ENCODE results near the gene OCA2.
A peak's percentile ranks its signal among the peaks of the same experiment; 100 is the strongest.

The OCA2 gene

DNA sequence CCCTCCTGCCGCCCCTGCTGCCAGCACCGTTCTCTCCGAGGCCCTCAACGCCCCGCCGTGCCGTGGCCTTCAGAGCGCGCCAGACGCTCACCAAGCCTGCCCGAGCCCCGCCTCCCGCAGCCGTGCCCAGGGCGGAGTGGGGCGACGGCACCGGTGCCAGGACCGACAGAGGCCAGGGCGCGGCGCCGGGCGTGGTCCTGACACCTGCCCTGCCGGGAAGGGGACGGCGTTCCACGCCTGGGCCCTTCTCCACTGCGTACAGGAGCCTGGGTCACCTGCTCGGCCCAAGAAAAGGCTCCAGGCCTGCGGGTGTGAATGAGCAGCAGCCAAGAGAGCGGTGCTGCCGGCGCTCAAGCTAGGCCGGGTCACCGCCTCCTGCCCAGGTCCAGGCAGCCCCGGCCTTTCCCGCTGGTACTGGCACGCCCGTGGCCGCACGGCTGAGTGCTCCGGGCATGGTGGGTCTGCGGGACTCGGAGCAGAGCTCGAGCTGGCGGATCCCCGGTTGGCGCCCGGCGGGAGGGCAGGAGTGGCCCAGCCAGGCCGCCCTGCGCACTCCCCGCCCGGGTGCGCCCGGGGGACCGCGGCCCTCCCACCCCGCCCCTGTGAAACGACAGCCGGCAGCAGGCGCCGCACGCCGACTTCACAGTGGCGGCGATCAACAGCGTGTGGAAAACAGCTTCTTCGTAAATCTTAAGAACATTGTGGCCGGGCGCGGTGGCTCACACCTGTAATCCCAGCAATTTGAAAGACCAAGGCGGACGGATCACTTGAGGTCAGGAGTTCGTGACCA lies 4.2 kb downstream of the OCA2 start:
- TF ChIP-seq, protein P1, sequence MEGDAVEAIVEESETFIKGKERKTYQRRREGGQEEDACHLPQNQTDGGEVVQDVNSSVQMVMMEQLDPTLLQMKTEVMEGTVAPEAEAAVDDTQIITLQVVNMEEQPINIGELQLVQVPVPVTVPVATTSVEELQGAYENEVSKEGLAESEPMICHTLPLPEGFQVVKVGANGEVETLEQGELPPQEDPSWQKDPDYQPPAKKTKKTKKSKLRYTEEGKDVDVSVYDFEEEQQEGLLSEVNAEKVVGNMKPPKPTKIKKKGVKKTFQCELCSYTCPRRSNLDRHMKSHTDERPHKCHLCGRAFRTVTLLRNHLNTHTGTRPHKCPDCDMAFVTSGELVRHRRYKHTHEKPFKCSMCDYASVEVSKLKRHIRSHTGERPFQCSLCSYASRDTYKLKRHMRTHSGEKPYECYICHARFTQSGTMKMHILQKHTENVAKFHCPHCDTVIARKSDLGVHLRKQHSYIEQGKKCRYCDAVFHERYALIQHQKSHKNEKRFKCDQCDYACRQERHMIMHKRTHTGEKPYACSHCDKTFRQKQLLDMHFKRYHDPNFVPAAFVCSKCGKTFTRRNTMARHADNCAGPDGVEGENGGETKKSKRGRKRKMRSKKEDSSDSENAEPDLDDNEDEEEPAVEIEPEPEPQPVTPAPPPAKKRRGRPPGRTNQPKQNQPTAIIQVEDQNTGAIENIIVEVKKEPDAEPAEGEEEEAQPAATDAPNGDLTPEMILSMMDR (IDR thresholded peaks at IDR 0.05; ENCODE audit: low read depth, low read length) = no peak
- DNase-seq (ENCODE audit: extremely low read depth, low read depth) = no peak

DNA sequence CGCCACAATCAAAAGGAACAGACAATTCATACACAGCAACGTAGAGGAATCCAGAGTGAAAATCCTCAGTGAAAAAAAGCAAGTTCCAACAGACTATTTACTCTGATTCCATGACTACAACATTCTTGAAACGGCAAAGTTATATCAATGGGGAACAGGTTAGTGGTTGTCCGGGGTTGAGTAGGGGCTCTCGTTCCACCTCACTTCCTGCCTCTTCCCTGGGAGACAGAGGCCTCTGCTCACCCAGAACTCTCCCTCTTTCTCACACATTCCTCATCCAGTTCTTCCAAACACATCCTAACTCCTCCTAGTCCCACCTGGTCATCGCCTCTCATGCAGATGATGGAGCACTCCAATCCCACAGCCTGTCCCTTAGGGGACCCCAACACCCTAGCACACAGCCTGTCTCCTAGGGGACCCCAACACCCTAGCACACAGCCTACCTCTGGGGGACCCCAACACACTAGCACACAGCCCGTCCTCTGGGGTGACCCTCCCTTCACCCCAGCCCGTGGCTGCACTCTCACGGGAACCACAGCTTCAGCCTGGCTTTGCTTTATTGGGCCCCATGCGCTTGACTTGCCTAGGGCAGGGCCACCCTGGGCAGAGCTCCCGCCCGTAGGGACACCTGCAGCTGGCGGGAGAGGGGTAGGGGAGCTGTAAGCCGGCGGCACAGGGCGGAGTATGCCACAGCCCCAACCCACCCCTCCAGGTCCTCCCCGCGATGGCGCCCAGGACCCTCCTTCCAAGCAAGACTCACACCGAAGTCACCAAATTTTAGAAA lies 5.2 kb downstream of the OCA2 start:
- no peak for DNase-seq (ENCODE audit: extremely low read depth, low read depth)
- TF ChIP-seq, protein P1 (IDR thresholded peaks at IDR 0.05; ENCODE audit: low read depth, low read length) = no peak

DNA sequence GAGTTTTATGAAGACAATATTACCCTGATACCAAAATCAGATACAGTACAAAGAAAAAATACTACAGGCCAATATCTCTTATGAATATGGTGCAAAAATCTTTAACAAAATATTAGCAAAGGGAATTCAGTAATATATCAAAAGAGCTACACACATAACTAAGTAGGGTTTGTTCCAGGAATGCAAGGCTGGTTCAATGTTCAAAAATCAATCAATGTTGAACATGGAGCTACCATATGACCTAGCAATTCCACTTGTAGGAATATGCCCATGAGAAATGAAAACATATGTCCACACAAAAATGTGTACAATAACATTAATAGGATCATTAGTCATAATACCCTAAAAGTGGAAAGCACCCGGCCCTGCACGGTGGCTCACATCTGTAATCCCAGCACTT lies 7.8 kb downstream of the OCA2 start:
- TF ChIP-seq, protein P1 (IDR thresholded peaks at IDR 0.05; ENCODE audit: low read depth, low read length) = no peak
- DNase-seq (ENCODE audit: extremely low read depth, low read depth) = no peak

DNA sequence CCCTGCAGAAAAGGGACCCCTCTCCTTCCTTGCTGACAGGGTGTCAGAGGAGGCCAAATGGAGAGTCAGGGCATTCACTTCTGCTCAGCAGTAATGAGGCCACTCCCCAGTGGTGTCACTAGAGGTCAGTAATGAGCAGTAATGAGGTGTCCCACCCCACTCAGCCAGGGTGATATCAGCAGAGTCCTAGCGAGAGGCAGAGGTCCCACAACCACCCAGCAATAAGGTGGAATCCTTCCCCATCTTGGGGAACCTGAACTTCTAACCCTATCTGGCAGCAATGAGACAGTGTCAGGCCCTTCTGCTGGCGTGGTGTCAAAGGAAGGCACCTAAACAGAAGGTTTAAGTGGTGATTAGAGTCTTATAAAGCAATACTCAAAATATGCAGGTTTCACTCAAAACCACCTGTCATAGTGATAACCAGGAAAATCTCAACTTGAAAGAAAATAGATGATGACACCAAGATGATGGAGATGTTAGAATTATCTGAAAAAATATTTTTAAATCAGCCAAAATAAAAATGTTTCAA lies 12.9 kb downstream of the OCA2 start:
- no peak for DNase-seq (ENCODE audit: extremely low read depth, low read depth)
- TF ChIP-seq, protein P1 (IDR thresholded peaks at IDR 0.05; ENCODE audit: low read depth, low read length) = peak; percentile 83

DNA sequence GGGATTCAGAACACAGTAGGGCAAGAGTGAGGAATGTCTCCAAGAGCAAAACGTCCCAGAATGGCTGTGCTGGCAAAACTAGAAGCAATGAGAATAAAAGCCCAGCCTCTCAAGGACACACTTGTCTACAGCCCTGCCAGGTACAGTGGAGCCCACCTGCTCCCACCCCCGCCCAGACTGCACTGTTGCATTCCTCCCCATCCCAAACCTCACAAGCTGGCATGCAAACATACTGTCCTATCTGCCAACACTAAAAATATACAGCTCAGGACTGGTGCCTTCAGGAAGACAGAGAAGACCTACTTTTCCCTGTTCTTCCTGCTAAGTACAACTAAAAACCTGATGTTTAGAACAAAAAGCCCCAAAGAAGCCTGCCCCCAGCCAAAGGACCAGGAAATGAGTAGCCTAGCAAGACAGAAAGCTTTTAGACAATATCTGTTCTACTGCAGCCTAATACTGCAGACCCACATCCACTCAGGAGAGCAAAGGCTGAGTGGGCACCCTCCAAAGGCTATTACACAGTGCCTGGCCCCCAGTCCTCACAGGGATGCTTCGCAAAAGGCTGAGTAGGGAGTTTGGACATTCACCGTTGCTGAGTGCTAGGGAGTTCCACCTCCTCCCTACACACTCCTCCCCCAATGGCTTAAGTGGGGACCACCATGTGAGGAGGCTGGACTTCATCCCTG lies 13.5 kb downstream of the OCA2 start:
- no peak for DNase-seq (ENCODE audit: extremely low read depth, low read depth)
- TF ChIP-seq, protein P1 (IDR thresholded peaks at IDR 0.05; ENCODE audit: low read depth, low read length) = no peak

DNA sequence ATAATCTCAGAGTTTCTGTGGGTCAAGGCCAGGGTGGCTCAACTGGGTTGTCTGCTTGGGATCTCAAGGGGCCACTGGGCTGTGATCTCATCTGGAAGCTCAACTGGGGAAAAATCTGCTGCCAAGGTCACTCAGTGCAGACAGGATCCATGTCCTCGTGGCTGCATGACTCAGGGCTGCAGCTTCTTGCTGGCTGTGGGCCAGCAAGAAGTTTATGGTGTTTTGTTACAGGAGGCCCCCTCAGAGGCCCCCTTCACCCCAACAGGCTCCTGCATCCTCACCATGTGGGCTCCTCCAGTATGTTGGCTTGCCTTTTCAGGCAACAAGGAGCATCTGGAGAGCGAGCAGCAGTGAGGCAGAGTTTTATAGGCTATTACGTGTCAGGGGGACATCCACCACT lies 14.6 kb downstream of the OCA2 start:
- TF ChIP-seq, protein P1 (IDR thresholded peaks at IDR 0.05; ENCODE audit: low read depth, low read length) = no peak
- no peak for DNase-seq (ENCODE audit: extremely low read depth, low read depth)
